Mesenteric fat pad (tissue), 1 donor: ENCODE measurements around the gene COPA. TPM values are rescaled to one million over a fixed set of nuclear protein-coding genes. Genes with fewer than 3 reads are reported as not detected.
A peak's percentile ranks its signal among the peaks of the same experiment; 100 is the strongest.
"Not testable (repeated sequence)": the region's sequence is repeated elsewhere in the genome, so short reads cannot be mapped to it uniquely, and the experiment has no call there.

Source experiments
- DNase-seq: peaks from one replicate; pipeline ENCODE4 v3.0.0-alpha.2; 2020; ENCODE audit warnings: low spot score
- long read RNA-seq: library from polyadenylated mRNA; unstranded; transcript quantifications from one replicate; pipeline ENCODE4 v2.0.0, GENCODE V29; 2020
- total RNA-seq: library from RNA; stranded (reverse); fragmentation: NEBNext Ultra II Directional; extraction: Animal tissue kit (Norgen Biotek cat#: 25700); gene quantifications from one replicate; pipeline ENCODE4 v1.2.1, GENCODE V29; 2021
- donor health status: DM: yes; HTN: yes; CAD: no.

The COPA gene
- total RNA-seq, result 228 TPM
- long read RNA-seq, full-length matches to known transcripts, result 32 of 107 reads
- long read RNA-seq, partial matches to known transcripts, result 63 of 107 reads
- long read RNA-seq, other reads (novel, unspliced or antisense), result 12 of 107 reads

- DNase-seq, result peak; percentile 96
These were observed at the start of gene COPA, which contains the start of gene NCSTN for GRCh38 chr1:160342953-160343869. COPA (minus strand) TSS chr1:160343250; CDS start chr1:160343170, 80 bp downstream. NCSTN (plus strand) TSS chr1:160343383; CDS start chr1:160343397, 14 bp downstream.

GRCh38 chr1:160388406-160388805 is 45.4 kb upstream of the COPA start:
- DNase-seq, result not testable (repeated sequence)

GRCh38 chr1:160384812-160385211 is 41.8 kb upstream of the COPA start:
- peak; percentile 4 for DNase-seq

DNA sequence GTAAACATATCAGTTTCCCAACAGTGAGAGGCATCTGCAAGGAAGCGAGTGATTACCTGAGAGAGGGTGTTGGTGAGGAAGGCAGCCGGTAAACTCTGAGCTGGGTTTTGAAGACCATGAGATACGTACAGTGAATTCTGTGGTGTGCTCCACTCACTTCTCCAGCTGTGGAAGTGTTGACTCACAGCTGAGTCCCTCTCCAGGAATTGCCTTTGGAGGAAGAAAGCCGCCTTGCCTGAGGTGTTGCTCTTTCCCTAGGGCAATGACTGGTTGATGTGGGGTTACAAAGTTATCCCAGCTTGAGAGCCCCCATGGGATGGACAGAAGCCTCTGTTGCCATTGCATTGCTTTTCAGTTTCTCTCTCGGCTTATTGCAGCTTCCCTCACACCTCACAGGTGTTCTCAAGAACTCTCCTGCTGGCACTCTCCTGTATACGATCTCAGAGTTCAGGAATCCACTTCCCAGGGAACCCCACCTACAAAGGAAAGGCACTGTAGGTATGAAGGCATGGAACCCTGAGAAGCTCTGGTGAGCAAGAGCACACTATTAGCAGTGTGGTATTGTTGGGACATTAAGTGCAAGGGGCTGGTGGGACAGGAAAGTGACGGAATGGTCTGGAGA is 34.6 kb upstream of the COPA start:
- peak; percentile 47 for DNase-seq

DNA sequence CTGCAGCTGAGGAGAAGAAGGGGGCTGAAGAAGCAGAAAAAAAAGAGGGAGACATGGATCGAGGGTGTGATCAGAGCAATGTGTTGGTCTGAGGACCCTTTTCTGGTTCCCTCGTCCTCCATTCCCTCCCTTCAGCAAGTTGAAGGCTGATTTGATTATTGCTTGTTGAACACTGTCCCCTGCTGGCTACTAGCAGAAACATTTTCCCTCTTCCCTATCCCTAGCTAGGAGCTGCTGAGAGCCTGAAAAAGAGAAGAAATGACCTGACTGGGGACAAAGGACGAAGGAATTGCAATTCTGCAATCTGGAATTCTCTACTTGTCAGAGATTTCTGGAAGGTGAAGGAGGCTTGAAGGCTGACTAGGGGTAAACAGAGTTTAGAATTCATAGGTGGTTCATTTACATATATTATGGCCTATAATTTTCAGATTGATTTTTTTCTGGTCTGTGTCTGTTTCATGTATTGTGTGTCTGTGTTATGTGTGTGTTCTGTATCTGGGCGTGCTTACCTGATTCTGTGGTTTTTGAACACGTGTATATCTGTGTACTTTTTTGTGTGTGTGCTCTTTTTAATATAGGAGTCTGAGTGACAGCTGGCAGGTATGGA is 33.6 kb upstream of the COPA start:
- DNase-seq, result no peak

- peak; percentile 59 for DNase-seq
These were observed 32.9 kb upstream of the COPA start for GRCh38 chr1:160375788-160376524.

GRCh38 chr1:160374306-160375110 is 31.5 kb upstream of the COPA start:
- peak; percentile 73 for DNase-seq

DNA sequence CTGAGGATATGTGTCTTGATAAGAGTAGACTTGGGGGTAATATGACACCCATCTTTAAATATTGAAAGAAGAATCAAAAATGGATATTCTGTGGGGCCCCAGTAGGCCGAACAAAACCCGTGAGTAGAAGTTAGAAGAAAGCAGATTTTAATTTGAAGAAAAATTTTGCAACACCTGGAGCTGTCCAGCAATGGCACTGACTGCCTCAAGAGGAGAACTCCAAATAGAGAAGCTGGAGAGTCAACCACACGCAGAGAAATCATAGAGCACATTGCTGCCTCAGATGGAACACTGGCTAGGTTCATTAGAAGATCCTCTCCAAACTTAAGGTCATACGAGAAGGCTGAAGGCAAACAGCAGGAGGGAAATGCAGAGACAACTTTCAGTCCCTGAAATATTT is 30.6 kb upstream of the COPA start:
- DNase-seq, result peak; percentile 2

DNA sequence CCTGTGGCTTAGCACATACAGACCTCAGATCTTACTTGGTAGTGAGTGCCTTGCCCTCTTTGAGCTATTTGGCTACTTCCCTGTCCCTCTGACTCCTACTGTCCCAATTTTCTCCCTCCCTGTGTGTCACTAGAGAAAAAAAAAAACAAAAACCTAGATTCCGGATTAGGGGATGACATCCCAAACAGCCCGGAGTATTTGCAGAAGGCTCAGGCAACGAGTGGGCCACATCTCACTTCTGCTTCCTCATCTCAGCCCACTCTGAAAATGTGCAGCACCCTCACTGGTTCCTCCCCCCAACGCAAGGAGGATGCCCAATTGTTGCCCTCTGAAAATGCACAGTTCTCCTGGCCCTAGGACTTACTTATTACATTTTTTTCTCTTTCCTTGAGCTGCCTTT is 28.7 kb upstream of the COPA start:
- no peak for DNase-seq

GRCh38 chr1:160371346-160371631 is 28.2 kb upstream of the COPA start:
- peak; percentile 20 for DNase-seq

DNA sequence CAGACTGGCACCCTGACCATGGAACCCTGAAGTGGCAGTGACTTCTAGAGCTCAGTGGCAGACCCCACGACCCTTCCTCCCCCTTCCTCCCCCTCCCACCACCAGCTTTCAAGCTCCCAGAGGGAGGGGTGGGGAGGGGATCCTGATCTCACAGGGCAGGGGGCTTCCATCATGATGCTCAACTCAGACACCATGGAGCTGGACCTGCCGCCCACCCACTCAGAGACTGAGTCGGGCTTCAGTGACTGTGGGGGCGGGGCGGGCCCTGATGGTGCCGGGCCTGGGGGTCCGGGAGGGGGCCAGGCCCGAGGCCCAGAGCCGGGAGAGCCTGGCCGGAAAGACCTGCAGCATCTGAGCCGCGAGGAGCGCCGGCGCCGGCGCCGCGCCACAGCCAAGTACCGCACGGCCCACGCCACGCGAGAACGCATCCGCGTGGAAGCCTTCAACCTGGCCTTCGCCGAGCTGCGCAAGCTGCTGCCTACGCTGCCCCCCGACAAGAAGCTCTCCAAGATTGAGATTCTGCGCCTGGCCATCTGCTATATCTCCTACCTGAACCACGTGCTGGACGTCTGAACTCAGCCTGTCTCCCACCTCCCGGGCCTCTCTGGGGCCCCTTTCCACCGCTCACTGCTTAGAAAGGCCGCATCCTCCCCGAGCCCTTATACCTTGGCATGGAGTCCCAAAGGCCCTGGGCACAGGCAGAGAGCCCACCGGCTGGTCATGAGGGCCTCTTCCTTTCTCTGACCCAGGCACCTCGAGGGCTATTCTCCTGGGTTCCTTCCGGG is 27.7 kb upstream of the COPA start:
- DNase-seq, result peak; percentile 80

DNA sequence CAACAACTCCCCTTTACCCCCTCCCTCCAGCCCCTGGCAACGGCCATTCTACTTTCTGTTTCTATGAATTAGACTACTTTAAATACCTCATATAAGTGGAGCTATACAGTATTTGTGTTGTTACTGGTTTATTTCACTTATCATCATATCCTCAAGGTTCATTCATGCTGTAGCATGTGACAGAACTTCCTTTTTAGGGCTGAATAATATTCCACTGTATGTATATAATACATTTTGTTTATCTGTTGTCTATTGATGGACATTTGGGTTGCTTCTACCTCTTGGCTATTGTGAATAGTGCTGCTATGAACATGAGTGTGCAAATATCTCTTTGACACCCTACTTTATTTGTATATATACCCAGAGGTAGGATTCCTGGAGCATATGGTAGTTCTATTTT is 26.0 kb upstream of the COPA start:
- no peak for DNase-seq

- DNase-seq, result peak; percentile 65
These were observed 25.2 kb upstream of the COPA start for GRCh38 chr1:160367934-160368923.

- DNase-seq, result peak; percentile 79
These were observed 24.5 kb upstream of the COPA start for GRCh38 chr1:160367516-160367900.

GRCh38 chr1:160366731-160367515 is 23.9 kb upstream of the COPA start, which contains the start of gene NHLH1:
NHLH1 (plus strand) TSS chr1:160367071; CDS start chr1:160370732, 3,661 bp downstream.
- peak; percentile 64 for DNase-seq

DNA sequence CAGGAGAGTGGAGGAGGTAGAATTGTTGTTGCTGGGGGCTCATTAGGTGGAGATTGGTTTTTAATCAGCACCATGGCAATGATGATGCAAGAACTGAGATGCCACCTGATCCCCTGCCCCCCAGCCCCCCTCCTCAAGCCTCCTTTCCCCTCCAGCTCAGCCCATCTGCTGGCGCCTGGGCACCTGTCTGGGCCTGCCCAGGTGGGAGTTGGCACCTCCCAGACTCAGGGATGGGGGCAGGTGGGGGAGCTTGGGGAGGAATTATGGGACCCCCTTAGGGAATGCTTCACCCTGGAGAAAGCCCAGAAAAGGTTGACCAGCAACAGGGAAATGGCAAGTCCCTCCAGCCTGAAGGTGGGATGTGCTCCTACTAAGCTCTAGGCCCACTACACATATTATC is 22.3 kb upstream of the COPA start:
- DNase-seq, result peak; percentile 76

DNA sequence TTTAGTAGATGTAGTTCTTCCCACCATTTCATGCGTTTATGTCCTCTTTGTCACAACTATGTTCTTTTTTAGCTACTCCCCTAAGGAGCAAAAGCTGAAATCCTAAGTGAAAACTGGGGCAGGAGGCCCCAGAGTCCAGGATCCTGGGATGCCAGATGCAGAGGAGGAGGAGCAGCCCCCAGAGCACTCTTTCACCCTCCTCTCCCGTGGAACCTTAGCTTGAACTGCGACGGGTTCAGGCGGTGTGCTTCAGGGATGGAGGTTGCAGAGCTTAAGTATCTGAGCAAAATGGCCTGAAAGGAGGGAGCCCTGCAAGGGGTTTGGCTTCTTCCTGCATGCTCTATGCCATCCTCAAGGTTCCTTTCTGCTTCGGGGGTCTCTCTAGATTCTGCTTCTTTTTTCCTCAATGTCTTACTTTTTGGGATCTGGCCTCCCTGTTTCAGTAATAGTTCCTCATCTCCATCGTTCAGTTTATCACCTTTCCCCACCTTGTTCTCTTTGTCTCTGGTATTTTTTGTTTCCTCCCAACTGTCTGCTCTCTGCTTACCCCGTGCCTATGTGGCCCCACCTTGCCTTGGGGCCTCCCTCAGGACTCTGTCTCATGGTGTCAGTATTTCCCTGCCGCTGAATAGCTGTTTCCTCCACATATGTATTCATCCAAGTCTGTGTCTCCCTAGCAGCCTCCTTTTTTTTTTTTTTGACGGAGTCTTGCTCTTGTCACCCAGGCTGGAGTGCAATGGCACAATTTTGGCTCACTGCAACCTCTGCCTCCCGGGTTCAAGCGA is 21.1 kb upstream of the COPA start:
- no peak for DNase-seq
